Fibroblast of lung (primary cell): Measurements from ENCODE around the gene RPL19. TPM values are rescaled to one million over a fixed set of nuclear protein-coding genes. Genes with fewer than 3 reads are reported as not detected.

Source experiments
- DNase-seq, 2 donors: peaks; one replicate each; pipeline versions ENCODE4 v3.0.0 to v3.0.0-alpha.2; 2010; ENCODE audit warnings: low read depth in 2 of 2
- H2AFZ ChIP-seq: 2 replicates; pipeline ENCODE4 v1.5.1; 2012; ENCODE audit warnings: low read length, control low read depth, inconsistent platforms
- H3K27ac ChIP-seq: 2 replicates; pipeline ENCODE4 v1.5.1; 2011; ENCODE audit warnings: low read length, control low read depth; ENCODE audit not compliant: insufficient read depth
- H3K27me3 ChIP-seq: 2 replicates; pipeline ENCODE4 v1.5.1; 2011; ENCODE audit warnings: mild to moderate bottlenecking, low read length; ENCODE audit not compliant: control insufficient read depth, insufficient read depth
- H3K36me3 ChIP-seq: 2 replicates; pipeline ENCODE4 v1.5.1; 2011; ENCODE audit warnings: low read length; ENCODE audit not compliant: control insufficient read depth, insufficient read depth
- H3K4me1 ChIP-seq: 2 replicates; pipeline ENCODE4 v1.5.1; 2011; ENCODE audit warnings: low read length; ENCODE audit not compliant: control insufficient read depth, insufficient read depth; ENCODE audit errors: extremely low read depth
- H3K4me2 ChIP-seq: 2 replicates; pipeline ENCODE4 v1.5.1; 2011; ENCODE audit warnings: low read length, control low read depth; ENCODE audit not compliant: insufficient read depth; ENCODE audit errors: extremely low read depth
- H3K4me3 ChIP-seq, 4 experiments: fragments of 200-600 bp in 1 of 4; sonication (generic) in 1 of 4; replicated peaks in 1 of 4; 2 replicates each; pipeline ENCODE4 v1.5.1; 2011 to 2016; ENCODE audit warnings: low read length in 4 of 4, low read depth in 3 of 4, mild to moderate bottlenecking in 3 of 4, control low read depth in 2 of 4, inconsistent platforms in 1 of 4, mixed read lengths in 1 of 4; ENCODE audit not compliant: insufficient read depth in 1 of 4; ENCODE audit errors: control extremely low read depth in 1 of 4
- H3K79me2 ChIP-seq: 2 replicates; pipeline ENCODE4 v1.5.1; 2012; ENCODE audit warnings: mild to moderate bottlenecking, low read length, inconsistent platforms; ENCODE audit not compliant: control insufficient read depth, insufficient read depth
- H3K9ac ChIP-seq: 2 replicates; pipeline ENCODE4 v1.5.1; 2011; ENCODE audit warnings: mild to moderate bottlenecking, low read length, control low read depth; ENCODE audit not compliant: insufficient read depth
- H3K9me3 ChIP-seq: 2 replicates; pipeline ENCODE4 v1.5.1; 2012; ENCODE audit warnings: low read depth, low read length; ENCODE audit not compliant: control insufficient read depth, insufficient read depth
- H4K20me1 ChIP-seq: 2 replicates; pipeline ENCODE4 v1.5.1; 2011; ENCODE audit warnings: low read length; ENCODE audit not compliant: control insufficient read depth, insufficient read depth; ENCODE audit errors: extremely low read depth
- CTCF ChIP-seq, 2 donors: IDR thresholded peaks in 1 of 2; conservative IDR thresholded peaks in 1 of 2; 1 replicate in 1 of 2; 2 replicates in 1 of 2; pipeline ENCODE4 v1.5.1; 2011 to 2012; ENCODE audit warnings: low read length in 2 of 2, control low read depth in 1 of 2, inconsistent platforms in 1 of 2, low read depth in 1 of 2, mild to moderate bottlenecking in 1 of 2
- EZH2 ChIP-seq: IDR thresholded peaks from 2 replicates; pipeline ENCODE4 v1.5.1; 2012; ENCODE audit warnings: low read length, control low read depth, mild to moderate bottlenecking; ENCODE audit errors: missing control alignments
- polyA plus RNA-seq, 2 donors: library from polyadenylated mRNA; depleted of rRNA in 1 of 2; stranded (reverse) in 1 of 2; unstranded in 1 of 2; fragments of >200 nt; gene quantifications; 2 replicates each; pipeline ENCODE4 v1.2.1, GENCODE V29; 2011 to 2012; ENCODE audit warnings: missing spikeins in 1 of 2
- total RNA-seq: library from RNA; depleted of rRNA; stranded (reverse); fragments of >200 nt; gene quantifications from 2 replicates; pipeline ENCODE4 v1.2.1, GENCODE V29; 2014

RPL19 gene
- total and polyA plus RNA-seq, 2 donors (not counting 1 experiment from before 2014, with no cell fraction given) = 1,378 to 1,814 TPM

- Histone ChIP-seq H3K4me1 (peaks cover 11% of the 10 kb centered on the region), H4K20me1 (no peaks in the 10 kb centered on the region), H3K27ac (peak overlapping the region; percentile 98), H3K4me2 (peak overlapping the region; percentile 100), H3K27me3 (no peaks in the 10 kb centered on the region), H3K79me2 (peaks cover 33% of the 10 kb centered on the region), H3K36me3 (peaks cover 16% of the 10 kb centered on the region), H3K9me3 (no peaks in the 10 kb centered on the region), H3K9ac (peak overlapping the region; percentile 88), H3K4me3 (peak overlapping the region; percentile 61 to 100 (median 76)), H2AFZ (no peak overlapping the region)
- DNase-seq = no peak
- TF ChIP-seq CTCF (conservative IDR thresholded peaks at IDR 0.05 in 1 of 2, IDR thresholded peaks at IDR 0.05 in 1 of 2; ENCODE audit: low read depth in 1 of 2, low read length in 2 of 2) = no peak
Observed at GRCh38 chr17:39200957-39201510, 951 bp downstream of the RPL19 start.

- H4K20me1 ChIP-seq = no peaks in the 10 kb centered on the region
- no peak overlapping the region for H3K9ac ChIP-seq
- no peak for TF ChIP-seq EZH2
- TF ChIP-seq CTCF (conservative IDR thresholded peaks at IDR 0.05 in 1 of 2, IDR thresholded peaks at IDR 0.05 in 1 of 2; ENCODE audit: low read depth in 1 of 2, low read length in 2 of 2) = no peak
- peaks cover 13% of the 10 kb centered on the region for H3K4me1 ChIP-seq
- no peak overlapping the region for H3K4me2 ChIP-seq
- H3K79me2 ChIP-seq = peaks cover 28% of the 10 kb centered on the region
- H3K4me3 ChIP-seq = no peak overlapping the region
- no peak overlapping the region for H3K27ac ChIP-seq
- no peak overlapping the region for H2AFZ ChIP-seq
- H3K36me3 ChIP-seq = peaks cover 16% of the 10 kb centered on the region
- H3K9me3 ChIP-seq = no peaks in the 10 kb centered on the region
- no peaks in the 10 kb centered on the region for H3K27me3 ChIP-seq
- DNase-seq = no peak
Observed at GRCh38 chr17:39204245-39204644, 4.2 kb downstream of the RPL19 start.

GRCh38 chr17:39205112-39205526 lies 5.0 kb downstream of the RPL19 start:
- peaks cover under 1% of the 10 kb centered on the region for H3K27me3 ChIP-seq
- H4K20me1 ChIP-seq = no peaks in the 10 kb centered on the region
- no peak overlapping the region for H3K27ac ChIP-seq
- peaks cover 28% of the 10 kb centered on the region for H3K79me2 ChIP-seq
- no peak overlapping the region for H3K4me3 ChIP-seq
- no peak for DNase-seq
- H3K9ac ChIP-seq = no peak overlapping the region
- H3K4me1 ChIP-seq = peaks cover 20% of the 10 kb centered on the region
- H2AFZ ChIP-seq = no peak overlapping the region
- H3K36me3 ChIP-seq = peaks cover 16% of the 10 kb centered on the region
- H3K4me2 ChIP-seq = no peak overlapping the region
- TF ChIP-seq CTCF (conservative IDR thresholded peaks at IDR 0.05 in 1 of 2, IDR thresholded peaks at IDR 0.05 in 1 of 2; ENCODE audit: low read depth in 1 of 2, low read length in 2 of 2) = no peak
- no peak for TF ChIP-seq EZH2
- no peaks in the 10 kb centered on the region for H3K9me3 ChIP-seq
